ENCODE data around the gene RUNX1. TPM values are rescaled to one million over a fixed set of nuclear protein-coding genes. Genes with fewer than 3 reads are reported as not detected.

The RUNX1 gene
- total RNA-seq, 1 donor from 2014 or later: 23.9 TPM

GRCh38 chr21:34981791-34982190 lies 67.3 kb downstream of the RUNX1 start:
- H3K4me1 Mint-ChIP-seq (ENCODE audit: unreplicated experiment): peaks cover 35% of the 10 kb centered on the region

DNA sequence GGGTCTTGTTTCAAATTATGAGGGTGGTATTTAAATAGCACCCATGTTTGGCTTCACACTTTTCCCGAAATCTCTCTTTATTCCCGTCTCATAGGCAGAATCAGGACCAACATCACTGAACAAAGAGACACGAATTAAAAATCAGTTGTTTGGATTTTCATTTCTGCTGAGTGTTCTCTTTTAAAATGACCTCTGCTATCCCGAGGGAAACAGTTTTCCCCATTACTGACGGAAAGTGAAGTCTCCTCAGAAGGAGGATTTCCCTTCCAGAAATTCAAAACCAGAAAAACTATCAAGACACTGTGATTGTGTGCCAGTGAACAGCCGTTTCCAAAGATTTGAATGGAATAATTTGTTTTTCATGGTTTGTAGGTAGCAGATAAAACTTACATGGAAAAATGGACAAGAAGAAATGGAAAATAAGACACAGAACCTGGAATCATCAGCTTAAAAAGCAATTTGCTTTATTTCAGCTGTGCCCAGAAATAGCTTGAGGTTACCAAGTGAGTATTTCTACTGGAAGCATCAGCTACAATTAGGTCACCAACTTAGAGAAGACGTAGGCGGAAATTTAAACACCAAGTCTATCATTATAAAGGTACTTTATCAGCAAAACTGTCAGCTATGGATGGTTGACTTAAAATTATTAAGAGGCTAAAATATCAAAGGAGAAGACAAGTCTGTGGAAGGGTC lies 68.5 kb downstream of the RUNX1 start:
- TF ChIP-seq, protein P1, sequence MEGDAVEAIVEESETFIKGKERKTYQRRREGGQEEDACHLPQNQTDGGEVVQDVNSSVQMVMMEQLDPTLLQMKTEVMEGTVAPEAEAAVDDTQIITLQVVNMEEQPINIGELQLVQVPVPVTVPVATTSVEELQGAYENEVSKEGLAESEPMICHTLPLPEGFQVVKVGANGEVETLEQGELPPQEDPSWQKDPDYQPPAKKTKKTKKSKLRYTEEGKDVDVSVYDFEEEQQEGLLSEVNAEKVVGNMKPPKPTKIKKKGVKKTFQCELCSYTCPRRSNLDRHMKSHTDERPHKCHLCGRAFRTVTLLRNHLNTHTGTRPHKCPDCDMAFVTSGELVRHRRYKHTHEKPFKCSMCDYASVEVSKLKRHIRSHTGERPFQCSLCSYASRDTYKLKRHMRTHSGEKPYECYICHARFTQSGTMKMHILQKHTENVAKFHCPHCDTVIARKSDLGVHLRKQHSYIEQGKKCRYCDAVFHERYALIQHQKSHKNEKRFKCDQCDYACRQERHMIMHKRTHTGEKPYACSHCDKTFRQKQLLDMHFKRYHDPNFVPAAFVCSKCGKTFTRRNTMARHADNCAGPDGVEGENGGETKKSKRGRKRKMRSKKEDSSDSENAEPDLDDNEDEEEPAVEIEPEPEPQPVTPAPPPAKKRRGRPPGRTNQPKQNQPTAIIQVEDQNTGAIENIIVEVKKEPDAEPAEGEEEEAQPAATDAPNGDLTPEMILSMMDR (IDR thresholded peaks at IDR 0.05): no peak
- Mint-ChIP-seq H3K27ac (ENCODE audit: unreplicated experiment) (no peak overlapping the region), H3K9me3 (ENCODE audit: unreplicated experiment) (no peaks in the 10 kb centered on the region), H3K4me1 (ENCODE audit: unreplicated experiment) (peaks cover 29% of the 10 kb centered on the region), H3K4me3 (ENCODE audit: unreplicated experiment) (no peak overlapping the region), H3K36me3 (ENCODE audit: unreplicated experiment) (no peaks in the 10 kb centered on the region), H3K27me3 (ENCODE audit: unreplicated experiment) (no peaks in the 10 kb centered on the region)
- DNase-seq (ENCODE audit: extremely low spot score, unreplicated experiment): no peak

More at GRCh38 chr21:34981791-34982190, 67.3 kb downstream of the RUNX1 start:
- H3K4me3 Mint-ChIP-seq (ENCODE audit: unreplicated experiment): no peak overlapping the region
- no peak for DNase-seq (ENCODE audit: extremely low spot score, unreplicated experiment)
- no peaks in the 10 kb centered on the region for H3K27me3 Mint-ChIP-seq (ENCODE audit: unreplicated experiment)
- H3K36me3 Mint-ChIP-seq (ENCODE audit: unreplicated experiment): no peaks in the 10 kb centered on the region
- H3K27ac Mint-ChIP-seq (ENCODE audit: unreplicated experiment): no peak overlapping the region
- TF ChIP-seq, protein P1 (IDR thresholded peaks at IDR 0.05): no peak
- no peaks in the 10 kb centered on the region for H3K9me3 Mint-ChIP-seq (ENCODE audit: unreplicated experiment)

DNA sequence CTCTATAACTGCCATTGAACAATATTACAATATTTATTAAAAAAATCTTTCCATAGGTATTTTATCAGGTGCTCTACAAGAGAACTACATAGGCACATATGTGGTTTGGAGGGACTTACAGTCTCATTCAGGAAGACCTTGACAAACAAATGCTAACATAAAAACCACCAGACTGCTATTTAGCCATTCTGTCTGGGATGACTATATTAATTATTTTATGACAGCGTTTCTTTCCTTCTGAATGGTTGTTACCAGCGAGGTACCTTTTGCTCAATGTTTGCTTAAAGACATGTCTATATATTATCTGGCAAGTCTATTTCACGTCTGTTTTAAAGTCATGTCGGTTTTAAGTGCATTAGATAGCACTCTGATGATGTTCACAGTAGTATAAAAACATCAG lies 69.7 kb downstream of the RUNX1 start:
- Mint-ChIP-seq H3K4me1 (ENCODE audit: unreplicated experiment) (peaks cover 29% of the 10 kb centered on the region), H3K4me3 (ENCODE audit: unreplicated experiment) (no peak overlapping the region), H3K36me3 (ENCODE audit: unreplicated experiment) (no peaks in the 10 kb centered on the region), H3K27me3 (ENCODE audit: unreplicated experiment) (no peaks in the 10 kb centered on the region), H3K27ac (ENCODE audit: unreplicated experiment) (no peak overlapping the region), H3K9me3 (ENCODE audit: unreplicated experiment) (no peaks in the 10 kb centered on the region)
- TF ChIP-seq, protein P1 (IDR thresholded peaks at IDR 0.05): no peak
- no peak for DNase-seq (ENCODE audit: extremely low spot score, unreplicated experiment)

DNA sequence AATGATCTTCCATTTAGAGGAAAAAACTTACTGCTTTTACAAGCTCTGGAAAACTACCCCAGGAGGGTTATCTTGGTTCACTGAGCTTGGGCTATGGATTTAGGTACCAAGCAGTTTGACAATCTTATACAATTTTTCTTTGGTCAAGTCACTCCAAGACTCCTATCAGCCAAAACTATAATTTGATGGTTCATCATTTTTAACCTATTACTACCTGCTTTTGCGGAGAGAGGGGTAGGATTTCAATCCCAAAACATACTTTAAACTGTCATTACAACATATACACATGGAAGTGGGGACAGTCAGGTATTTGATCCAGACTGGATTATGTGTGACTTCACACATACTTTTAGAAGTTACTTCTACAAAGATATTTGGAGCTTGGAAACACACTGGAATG lies 71.8 kb downstream of the RUNX1 start:
- no peak for DNase-seq (ENCODE audit: extremely low spot score, unreplicated experiment)
- peaks cover 12% of the 10 kb centered on the region for H3K4me1 Mint-ChIP-seq (ENCODE audit: unreplicated experiment)
- no peaks in the 10 kb centered on the region for H3K27me3 Mint-ChIP-seq (ENCODE audit: unreplicated experiment)
- no peaks in the 10 kb centered on the region for H3K36me3 Mint-ChIP-seq (ENCODE audit: unreplicated experiment)
- no peaks in the 10 kb centered on the region for H3K9me3 Mint-ChIP-seq (ENCODE audit: unreplicated experiment)
- TF ChIP-seq, protein P1 (IDR thresholded peaks at IDR 0.05): no peak
- no peak overlapping the region for H3K4me3 Mint-ChIP-seq (ENCODE audit: unreplicated experiment)
- H3K27ac Mint-ChIP-seq (ENCODE audit: unreplicated experiment): no peak overlapping the region

GRCh38 chr21:34974162-34974981 lies 74.7 kb downstream of the RUNX1 start:
- H3K36me3 Mint-ChIP-seq (ENCODE audit: unreplicated experiment): no peaks in the 10 kb centered on the region
- DNase-seq (ENCODE audit: extremely low spot score, unreplicated experiment): no peak
- TF ChIP-seq, protein P1 (IDR thresholded peaks at IDR 0.05): no peak
- H3K9me3 Mint-ChIP-seq (ENCODE audit: unreplicated experiment): no peaks in the 10 kb centered on the region
- peaks cover 9% of the 10 kb centered on the region for H3K4me1 Mint-ChIP-seq (ENCODE audit: unreplicated experiment)
- no peak overlapping the region for H3K4me3 Mint-ChIP-seq (ENCODE audit: unreplicated experiment)
- no peak overlapping the region for H3K27ac Mint-ChIP-seq (ENCODE audit: unreplicated experiment)
- H3K27me3 Mint-ChIP-seq (ENCODE audit: unreplicated experiment): no peaks in the 10 kb centered on the region

Data from osteocyte (in vitro differentiated cells).